Tibial artery (tissue), 4 donors: ENCODE measurements around the gene RAD51AP1.

ENCODE experiments used
- DNase-seq, 2 donors: peaks; one replicate each; pipeline ENCODE4 v3.0.0-alpha.2; 2019
- H3K27ac ChIP-seq, 2 donors: fragments of 200-600 bp; sonication (generic) in 1 of 2; 1 replicate in 1 of 2; 2 replicates in 1 of 2; pipeline ENCODE4 v1.5.1; 2018 to 2019; ENCODE audit warnings: mild to moderate bottlenecking in 1 of 2
- H3K27me3 ChIP-seq, 2 donors: fragments of 200-600 bp; sonication (generic) in 1 of 2; one replicate each; pipeline versions ENCODE4 v1.5.1 to v1.6.0; 2016 to 2019
- H3K36me3 ChIP-seq, 3 donors: fragments of 200-600 bp; sonication (generic) in 2 of 3; one replicate each; pipeline ENCODE4 v1.5.1; 2016 to 2019; ENCODE audit warnings: mild to moderate bottlenecking in 2 of 3
- H3K4me1 ChIP-seq, 4 donors: fragments of 200-600 bp; sonication (generic) in 2 of 4; 1 replicate in 3 of 4; 2 replicates in 1 of 4; pipeline ENCODE4 v1.5.1; 2016 to 2019
- H3K4me3 ChIP-seq, 2 donors: fragments of 200-600 bp; sonication (generic) in 1 of 2; 1 replicate in 1 of 2; 2 replicates in 1 of 2; pipeline ENCODE4 v1.5.1; 2018 to 2019; ENCODE audit warnings: mild to moderate bottlenecking in 2 of 2
- H3K9me3 ChIP-seq, 3 donors: fragments of 200-600 bp; sonication (generic) in 1 of 3; one replicate each; pipeline ENCODE4 v1.5.1; 2016 to 2019
- intact Hi-C: fragments of 100-400 bp; cut with DNase I; formaldehyde crosslinking; loops from one replicate; pipeline ENCODE4 v1.15.0; 2023; ENCODE audit warnings: low total_unique reads
- TF ChIP-seq, protein P1 (sequence below), 2 experiments: fragments of 200-600 bp in 1 of 2; fragments of 450-650 bp in 1 of 2; IDR thresholded peaks; one replicate each; pipeline ENCODE4 v1.5.1; 2017 to 2019; ENCODE audit warnings: antibody characterized with exemption in 2 of 2, mild to moderate bottlenecking in 1 of 2, moderate library complexity in 1 of 2

RAD51AP1 gene

DNA sequence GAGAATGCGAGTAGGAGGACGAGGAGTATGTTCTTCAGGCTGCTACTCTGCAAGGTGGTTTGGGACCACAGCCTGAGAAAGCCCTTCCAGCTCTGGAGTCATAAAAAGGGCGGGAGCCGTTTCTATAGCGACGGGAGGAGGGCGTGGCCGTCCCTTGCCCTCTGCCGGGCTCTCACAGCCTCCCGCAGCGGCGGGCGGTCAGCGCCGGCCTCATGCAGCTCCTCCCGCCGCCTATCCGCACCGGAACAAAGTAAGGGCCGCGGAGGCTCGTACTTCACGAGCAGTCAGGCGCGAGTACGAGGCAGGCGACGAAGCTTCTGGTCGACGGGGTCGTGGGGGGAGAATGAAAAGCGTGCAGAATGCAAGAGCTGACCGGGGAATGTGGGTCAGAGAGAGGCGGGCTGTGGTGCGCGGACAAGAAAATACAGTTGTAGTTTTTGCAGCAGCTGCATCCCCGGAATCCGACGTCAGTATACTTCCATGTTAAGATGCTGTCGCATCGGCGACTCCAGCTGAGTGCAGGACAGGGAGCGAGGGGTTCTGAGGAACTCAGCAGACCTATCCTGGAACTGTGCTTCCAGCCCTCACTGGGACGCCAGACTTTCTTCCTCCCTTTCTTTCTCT, 23.5 kb downstream of the RAD51AP1 start, which contains the start of gene DYRK4:
DYRK4 (plus strand) TSS at position 175 of the 624 bp plus-strand sequence; CDS start at position 213, 38 bp downstream.
- TF ChIP-seq, protein P1, sequence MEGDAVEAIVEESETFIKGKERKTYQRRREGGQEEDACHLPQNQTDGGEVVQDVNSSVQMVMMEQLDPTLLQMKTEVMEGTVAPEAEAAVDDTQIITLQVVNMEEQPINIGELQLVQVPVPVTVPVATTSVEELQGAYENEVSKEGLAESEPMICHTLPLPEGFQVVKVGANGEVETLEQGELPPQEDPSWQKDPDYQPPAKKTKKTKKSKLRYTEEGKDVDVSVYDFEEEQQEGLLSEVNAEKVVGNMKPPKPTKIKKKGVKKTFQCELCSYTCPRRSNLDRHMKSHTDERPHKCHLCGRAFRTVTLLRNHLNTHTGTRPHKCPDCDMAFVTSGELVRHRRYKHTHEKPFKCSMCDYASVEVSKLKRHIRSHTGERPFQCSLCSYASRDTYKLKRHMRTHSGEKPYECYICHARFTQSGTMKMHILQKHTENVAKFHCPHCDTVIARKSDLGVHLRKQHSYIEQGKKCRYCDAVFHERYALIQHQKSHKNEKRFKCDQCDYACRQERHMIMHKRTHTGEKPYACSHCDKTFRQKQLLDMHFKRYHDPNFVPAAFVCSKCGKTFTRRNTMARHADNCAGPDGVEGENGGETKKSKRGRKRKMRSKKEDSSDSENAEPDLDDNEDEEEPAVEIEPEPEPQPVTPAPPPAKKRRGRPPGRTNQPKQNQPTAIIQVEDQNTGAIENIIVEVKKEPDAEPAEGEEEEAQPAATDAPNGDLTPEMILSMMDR (IDR thresholded peaks at IDR 0.05), result no peak
- Histone ChIP-seq H3K4me1 (peaks cover 0 to 13% (median 8%) of the 10 kb centered on the region in 4 donors), H3K36me3 (no peaks in the 10 kb centered on the region), H3K27ac (no peak within 1 kb of the TSS), H3K4me3 (peak within 1 kb of the TSS; percentile 27 to 39), H3K27me3 (no peaks in the 10 kb centered on the region), H3K9me3 (no peaks in the 10 kb centered on the region)
- peak; percentile 75 to 80 for DNase-seq
- intact Hi-C loops, result no loop called here

DNA sequence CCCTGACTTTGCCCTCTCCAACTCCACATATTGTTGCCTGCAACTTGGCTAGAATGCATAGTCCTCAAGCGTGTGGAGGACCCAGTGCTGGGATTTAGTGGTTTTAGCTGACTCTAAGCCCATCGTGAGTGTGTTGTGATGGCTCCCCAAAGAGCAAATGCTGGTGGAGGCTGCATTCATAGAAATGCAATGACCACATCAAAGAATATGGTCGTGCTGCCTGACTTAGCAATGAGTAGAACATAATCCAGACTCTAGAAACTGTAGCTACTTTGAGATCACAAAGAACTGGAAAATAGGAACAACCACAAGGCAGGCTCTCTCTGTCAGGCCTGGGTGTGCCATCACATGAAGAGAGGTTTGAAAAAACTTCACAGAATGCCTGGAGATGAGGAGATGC, 24.6 kb downstream of the RAD51AP1 start:
- no peaks in the 10 kb centered on the region for H3K27me3 ChIP-seq
- intact Hi-C loops, result no loop called here
- no peaks in the 10 kb centered on the region for H3K9me3 ChIP-seq
- TF ChIP-seq, protein P1 (IDR thresholded peaks at IDR 0.05), result no peak
- no peak overlapping the region for H3K27ac ChIP-seq
- H3K4me3 ChIP-seq, result no peak overlapping the region
- peaks cover 0 to 13% (median 8%) of the 10 kb centered on the region in 4 donors for H3K4me1 ChIP-seq
- no peak for DNase-seq
- H3K36me3 ChIP-seq, result no peaks in the 10 kb centered on the region

DNA sequence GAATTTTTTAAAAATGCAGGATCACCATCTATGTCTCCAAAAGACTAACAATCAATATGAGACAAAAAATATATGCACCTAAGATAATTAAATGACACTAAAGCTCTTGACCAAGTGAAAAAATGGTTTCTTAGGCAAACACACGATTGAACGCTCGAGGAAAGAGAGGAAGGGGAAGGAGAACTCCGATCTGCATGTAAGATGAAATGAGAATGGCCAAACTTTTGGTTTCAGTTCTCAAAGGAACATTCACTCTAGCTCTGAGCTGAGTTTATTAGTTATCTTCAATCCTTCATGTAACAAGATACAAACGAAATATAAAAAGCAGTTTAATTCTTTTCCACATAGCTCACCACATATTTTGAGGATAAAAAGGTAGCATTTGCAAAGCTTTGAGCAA, 26.1 kb downstream of the RAD51AP1 start:
- TF ChIP-seq, protein P1 (IDR thresholded peaks at IDR 0.05), result no peak
- peaks cover 0 to 13% (median 8%) of the 10 kb centered on the region in 4 donors for H3K4me1 ChIP-seq
- no peaks in the 10 kb centered on the region for H3K9me3 ChIP-seq
- no peak overlapping the region for H3K27ac ChIP-seq
- H3K4me3 ChIP-seq, result no peak overlapping the region
- no peaks in the 10 kb centered on the region for H3K27me3 ChIP-seq
- intact Hi-C loops, result no loop called here
- H3K36me3 ChIP-seq, result no peaks in the 10 kb centered on the region
- no peak for DNase-seq

DNA sequence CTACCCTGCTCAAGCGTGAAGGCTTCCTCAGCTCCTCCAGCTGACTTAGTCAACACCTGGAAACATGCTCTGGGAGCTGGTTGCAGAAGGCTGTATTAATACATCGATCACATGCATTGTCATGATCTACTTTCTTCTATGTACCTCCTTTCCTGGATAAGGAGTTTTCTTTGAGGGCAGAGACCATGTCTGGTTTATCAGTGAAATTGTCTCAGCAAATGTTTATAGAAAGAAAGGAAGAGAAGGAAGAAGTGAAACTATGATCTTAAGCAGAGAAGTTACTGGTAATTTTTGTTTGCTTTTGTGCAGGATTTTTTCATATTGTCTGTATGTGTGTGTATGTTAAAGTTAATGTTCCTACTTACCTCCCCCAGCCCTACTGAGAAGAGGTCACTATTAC, 27.8 kb downstream of the RAD51AP1 start:
- Histone ChIP-seq H3K9me3 (no peaks in the 10 kb centered on the region), H3K27me3 (no peaks in the 10 kb centered on the region), H3K4me3 (no peak overlapping the region), H3K4me1 (peaks cover 0 to 12% (median 8%) of the 10 kb centered on the region in 4 donors), H3K27ac (no peak overlapping the region), H3K36me3 (no peaks in the 10 kb centered on the region)
- no peak for DNase-seq
- TF ChIP-seq, protein P1 (IDR thresholded peaks at IDR 0.05), result no peak
- intact Hi-C loops, result no loop called here

DNA sequence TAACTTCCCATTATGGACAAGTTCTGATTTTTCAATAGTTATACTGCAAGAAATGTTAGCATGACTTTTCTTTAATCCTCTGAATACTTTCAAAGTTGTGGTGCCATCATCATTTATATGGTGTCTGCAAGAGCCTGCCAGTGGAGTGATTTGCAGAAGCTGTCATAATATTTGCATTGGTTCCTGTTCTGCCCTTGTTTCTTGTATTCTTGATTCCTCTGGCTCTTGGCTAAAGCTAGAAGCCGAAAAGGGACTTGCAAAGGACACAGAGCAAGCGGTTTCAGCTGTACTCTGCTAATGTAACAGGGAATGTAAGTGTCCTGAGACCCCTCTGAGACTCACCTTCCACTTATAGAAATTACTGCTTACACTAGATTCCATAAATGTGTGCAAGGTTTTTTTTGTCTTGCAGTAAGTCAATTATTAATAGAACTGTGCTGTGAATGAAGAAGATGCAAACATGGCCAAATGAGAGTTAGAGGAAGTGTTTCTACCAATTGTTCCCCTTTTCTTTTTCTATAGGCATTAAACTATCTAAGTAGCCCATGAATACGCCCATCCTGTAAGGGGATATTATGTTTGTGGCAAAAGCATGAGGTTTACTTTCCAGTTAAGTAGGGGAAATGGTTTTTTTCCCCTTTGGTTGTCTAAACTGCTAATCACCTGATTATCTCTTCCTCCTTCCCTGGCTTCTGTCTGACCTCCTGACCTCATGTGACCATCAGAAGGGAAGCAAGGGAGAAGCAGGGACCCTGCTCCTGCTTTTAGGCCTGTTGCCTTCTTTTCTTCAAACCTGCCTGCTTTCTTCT, 28.6 kb downstream of the RAD51AP1 start:
- Histone ChIP-seq H3K27ac (no peak overlapping the region), H3K9me3 (no peaks in the 10 kb centered on the region), H3K4me1 (peaks cover 0 to 4% (median 2%) of the 10 kb centered on the region in 4 donors), H3K27me3 (no peaks in the 10 kb centered on the region), H3K4me3 (no peak overlapping the region), H3K36me3 (no peaks in the 10 kb centered on the region)
- DNase-seq, result peak in 1 of 2 donors; percentile 26
- intact Hi-C loops, result no loop called here
- TF ChIP-seq, protein P1 (IDR thresholded peaks at IDR 0.05), result no peak
